ENCODE data around the gene GNA14. TPM values are rescaled to one million over a fixed set of nuclear protein-coding genes. Genes with fewer than 3 reads are reported as not detected.

GNA14 gene
- total RNA-seq, 1 experiment from 2014 or later = not detected

GRCh38 chr9:77594963-77595362, 53.2 kb downstream of the GNA14 start:
- H3K9me3 Mint-ChIP-seq (ENCODE audit: unreplicated experiment) = no peaks in the 10 kb centered on the region
- H3K27ac Mint-ChIP-seq (ENCODE audit: low read depth, unreplicated experiment) = no peak overlapping the region
- no peaks in the 10 kb centered on the region for H3K36me3 Mint-ChIP-seq (ENCODE audit: insufficient read depth, unreplicated experiment)
- BruUV-seq (replicated peaks) = no TSS peak
- no peak overlapping the region for H3K4me3 Mint-ChIP-seq (ENCODE audit: unreplicated experiment)
- no peak for DNase-seq (ENCODE audit: unreplicated experiment)
- no peaks in the 10 kb centered on the region for H3K27me3 Mint-ChIP-seq (ENCODE audit: insufficient read depth, unreplicated experiment)
- intact Hi-C loops (cut with micrococcal nuclease) = no loop called here
- CTCF ChIA-PET = interaction anchor here (0.7 kb wide), 1 partner anchor 100 kb away, joined by 3 read pairs; no protein-coding TSS in a partner anchor
- TF ChIP-seq, protein P1, sequence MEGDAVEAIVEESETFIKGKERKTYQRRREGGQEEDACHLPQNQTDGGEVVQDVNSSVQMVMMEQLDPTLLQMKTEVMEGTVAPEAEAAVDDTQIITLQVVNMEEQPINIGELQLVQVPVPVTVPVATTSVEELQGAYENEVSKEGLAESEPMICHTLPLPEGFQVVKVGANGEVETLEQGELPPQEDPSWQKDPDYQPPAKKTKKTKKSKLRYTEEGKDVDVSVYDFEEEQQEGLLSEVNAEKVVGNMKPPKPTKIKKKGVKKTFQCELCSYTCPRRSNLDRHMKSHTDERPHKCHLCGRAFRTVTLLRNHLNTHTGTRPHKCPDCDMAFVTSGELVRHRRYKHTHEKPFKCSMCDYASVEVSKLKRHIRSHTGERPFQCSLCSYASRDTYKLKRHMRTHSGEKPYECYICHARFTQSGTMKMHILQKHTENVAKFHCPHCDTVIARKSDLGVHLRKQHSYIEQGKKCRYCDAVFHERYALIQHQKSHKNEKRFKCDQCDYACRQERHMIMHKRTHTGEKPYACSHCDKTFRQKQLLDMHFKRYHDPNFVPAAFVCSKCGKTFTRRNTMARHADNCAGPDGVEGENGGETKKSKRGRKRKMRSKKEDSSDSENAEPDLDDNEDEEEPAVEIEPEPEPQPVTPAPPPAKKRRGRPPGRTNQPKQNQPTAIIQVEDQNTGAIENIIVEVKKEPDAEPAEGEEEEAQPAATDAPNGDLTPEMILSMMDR (IDR thresholded peaks at IDR 0.05; ENCODE audit: unreplicated experiment) = no peak
- no peaks in the 10 kb centered on the region for H3K4me1 Mint-ChIP-seq (ENCODE audit: insufficient read depth, unreplicated experiment)
- POLR2A ChIA-PET = interaction anchor here (1.2 kb wide), 1 partner anchor 14 kb away, joined by 3 read pairs; no protein-coding TSS in a partner anchor

- Mint-ChIP-seq H3K27ac (ENCODE audit: low read depth, unreplicated experiment) (no peak overlapping the region), H3K4me3 (ENCODE audit: unreplicated experiment) (no peak overlapping the region)
- intact Hi-C loops (cut with micrococcal nuclease) = no loop called here
Observed at GRCh38 chr9:77593528-77593927, 54.6 kb downstream of the GNA14 start.

DNA sequence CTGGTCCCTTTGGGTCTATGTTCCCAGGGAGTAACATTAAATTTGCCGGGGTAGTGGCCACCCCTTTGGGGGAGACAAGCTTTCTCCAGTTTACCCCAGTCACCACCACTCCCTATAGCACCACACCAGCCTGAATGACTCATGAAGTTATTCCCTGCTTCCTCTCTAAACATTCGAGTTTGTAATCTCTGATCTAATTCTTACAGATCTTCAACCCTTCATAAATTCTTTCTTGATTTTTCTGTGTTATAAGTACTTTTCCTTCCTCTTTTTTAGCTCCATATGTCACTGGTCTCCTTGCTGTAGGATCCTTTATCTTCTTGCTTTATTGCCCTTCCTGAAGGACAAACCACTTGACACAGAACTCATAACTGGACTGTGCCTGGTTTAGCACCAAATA, 55.6 kb downstream of the GNA14 start:
- no peak for DNase-seq (ENCODE audit: unreplicated experiment)
- POLR2A ChIA-PET = no interaction called here
- Mint-ChIP-seq H3K27ac (ENCODE audit: low read depth, unreplicated experiment) (no peak overlapping the region), H3K36me3 (ENCODE audit: insufficient read depth, unreplicated experiment) (no peaks in the 10 kb centered on the region), H3K4me3 (ENCODE audit: unreplicated experiment) (no peak overlapping the region), H3K4me1 (ENCODE audit: insufficient read depth, unreplicated experiment) (peaks cover 17% of the 10 kb centered on the region), H3K27me3 (ENCODE audit: insufficient read depth, unreplicated experiment) (no peaks in the 10 kb centered on the region), H3K9me3 (ENCODE audit: unreplicated experiment) (no peaks in the 10 kb centered on the region)
- no TSS peak for BruUV-seq (replicated peaks)
- intact Hi-C loops (cut with micrococcal nuclease) = no loop called here
- CTCF ChIA-PET = no interaction called here
- TF ChIP-seq, protein P1 (IDR thresholded peaks at IDR 0.05; ENCODE audit: unreplicated experiment) = no peak

More at GRCh38 chr9:77593528-77593927, 54.6 kb downstream of the GNA14 start:
- TF ChIP-seq, protein P1 (IDR thresholded peaks at IDR 0.05; ENCODE audit: unreplicated experiment) = no peak
- no TSS peak for BruUV-seq (replicated peaks)
- H3K4me1 Mint-ChIP-seq (ENCODE audit: insufficient read depth, unreplicated experiment) = peaks cover 9% of the 10 kb centered on the region
- POLR2A ChIA-PET = interaction anchor here (0.5 kb wide), 1 partner anchor 52 kb away, joined by 3 read pairs; no protein-coding TSS in a partner anchor
- no peaks in the 10 kb centered on the region for H3K36me3 Mint-ChIP-seq (ENCODE audit: insufficient read depth, unreplicated experiment)
- H3K27me3 Mint-ChIP-seq (ENCODE audit: insufficient read depth, unreplicated experiment) = no peaks in the 10 kb centered on the region
- no peak for DNase-seq (ENCODE audit: unreplicated experiment)
- no peaks in the 10 kb centered on the region for H3K9me3 Mint-ChIP-seq (ENCODE audit: unreplicated experiment)
- CTCF ChIA-PET = no interaction called here

GRCh38 chr9:77589046-77589795, 58.9 kb downstream of the GNA14 start:
- Mint-ChIP-seq H3K36me3 (ENCODE audit: insufficient read depth, unreplicated experiment) (no peaks in the 10 kb centered on the region), H3K4me3 (ENCODE audit: unreplicated experiment) (no peak overlapping the region), H3K9me3 (ENCODE audit: unreplicated experiment) (no peaks in the 10 kb centered on the region), H3K27ac (ENCODE audit: low read depth, unreplicated experiment) (no peak overlapping the region), H3K4me1 (ENCODE audit: insufficient read depth, unreplicated experiment) (peaks cover 17% of the 10 kb centered on the region), H3K27me3 (ENCODE audit: insufficient read depth, unreplicated experiment) (no peaks in the 10 kb centered on the region)
- intact Hi-C loops (cut with micrococcal nuclease) = no loop called here
- ChIA-PET POLR2A (interaction anchor here (1.0 kb wide), 1 partner anchor 14 kb away, joined by 4 read pairs; no protein-coding TSS in a partner anchor), CTCF (interaction anchor here (0.6 kb wide), 1 partner anchor 10 kb away, joined by 3 read pairs; no protein-coding TSS in a partner anchor)
- BruUV-seq (replicated peaks) = no TSS peak
- peak; percentile 25 for DNase-seq (ENCODE audit: unreplicated experiment)
- TF ChIP-seq, protein P1 (IDR thresholded peaks at IDR 0.05; ENCODE audit: unreplicated experiment) = no peak

Measured in MCF 10A (cell line).